ENCODE results near the gene C3. TPM values are rescaled to one million over a fixed set of nuclear protein-coding genes. Genes with fewer than 3 reads are reported as not detected.
"Not testable (repeated sequence)": the region's sequence is repeated elsewhere in the genome, so short reads cannot be mapped to it uniquely, and the experiment has no call there.

The C3 gene
- polyA plus RNA-seq, 2 donors = 25.6 to 137 TPM

- Histone ChIP-seq H3K9me3 (ENCODE audit: control insufficient read depth in 2 of 2, insufficient read depth in 1 of 2, low read depth in 1 of 2, low read length in 1 of 2) (no peaks in the 10 kb centered on the region), H3K4me3 (ENCODE audit: low read depth in 1 of 2, low read length in 2 of 2) (no peak overlapping the region), H3K27ac (ENCODE audit: low read depth in 2 of 2, low read length in 1 of 2) (no peak overlapping the region), H3K36me3 (ENCODE audit: control insufficient read depth in 2 of 2, insufficient read depth in 2 of 2, low read length in 1 of 2) (no peaks in the 10 kb centered on the region), H3K4me1 (ENCODE audit: control insufficient read depth in 2 of 2, insufficient read depth in 2 of 2, low read length in 1 of 2) (no peaks in the 10 kb centered on the region), H3K27me3 (ENCODE audit: control insufficient read depth in 1 of 2, insufficient read depth in 2 of 2, low read length in 2 of 2) (peaks cover 0 to 3% of the 10 kb centered on the region in 2 donors)
- WGBS, 2 donors = 38 to 48% methylated on average over 2 of the region's 2 CpGs
Measured at GRCh38 chr19:6649185-6649584, 71.3 kb downstream of the C3 start.

DNA sequence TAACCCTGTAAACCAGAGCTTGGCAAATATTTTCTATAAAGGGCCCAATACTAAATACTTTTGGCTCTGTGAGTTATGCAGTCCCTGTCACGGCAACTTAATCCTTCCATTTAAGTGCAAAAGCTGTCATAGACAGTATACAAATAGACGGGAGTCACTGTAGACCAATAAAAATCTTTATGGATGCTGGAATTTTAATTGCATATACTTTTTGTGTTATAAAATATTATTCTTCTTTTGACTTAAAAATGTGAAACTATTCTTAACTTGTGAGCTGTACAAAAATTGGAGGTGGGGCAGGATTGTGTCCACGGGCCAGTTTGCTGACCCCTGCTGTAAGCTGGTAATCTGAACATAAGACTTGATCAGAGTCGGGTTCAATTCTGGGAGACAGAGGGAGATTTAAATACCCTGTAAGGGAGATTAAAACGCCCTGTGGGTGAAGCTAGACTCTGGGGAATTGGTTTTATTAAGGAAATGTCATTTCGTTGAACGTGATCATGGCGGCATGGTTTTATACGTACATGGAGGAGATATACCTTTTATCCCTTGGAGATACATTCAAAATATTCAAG lies 72.2 kb downstream of the C3 start:
- 77 to 79% methylated on average over 9 of the region's 9 CpGs for WGBS, 2 donors
- Histone ChIP-seq H3K27ac (ENCODE audit: low read depth in 2 of 2, low read length in 1 of 2) (no peak overlapping the region), H3K36me3 (ENCODE audit: control insufficient read depth in 2 of 2, insufficient read depth in 2 of 2, low read length in 1 of 2) (no peaks in the 10 kb centered on the region), H3K9me3 (ENCODE audit: control insufficient read depth in 2 of 2, insufficient read depth in 1 of 2, low read depth in 1 of 2, low read length in 1 of 2) (no peaks in the 10 kb centered on the region), H3K4me1 (ENCODE audit: control insufficient read depth in 2 of 2, insufficient read depth in 2 of 2, low read length in 1 of 2) (no peaks in the 10 kb centered on the region), H3K27me3 (ENCODE audit: control insufficient read depth in 1 of 2, insufficient read depth in 2 of 2, low read length in 2 of 2) (peaks cover 0 to 3% of the 10 kb centered on the region in 2 donors), H3K4me3 (ENCODE audit: low read depth in 1 of 2, low read length in 2 of 2) (no peak overlapping the region)

- H3K9me3 ChIP-seq (ENCODE audit: control insufficient read depth in 2 of 2, insufficient read depth in 1 of 2, low read depth in 1 of 2, low read length in 1 of 2) = no peaks in the 10 kb centered on the region
- H3K27ac ChIP-seq (ENCODE audit: low read depth in 2 of 2, low read length in 1 of 2) = no peak overlapping the region
- 85 to 87% methylated on average over 5 of the region's 5 CpGs for WGBS, 2 donors
Measured at GRCh38 chr19:6644796-6645195, 75.7 kb downstream of the C3 start.

DNA sequence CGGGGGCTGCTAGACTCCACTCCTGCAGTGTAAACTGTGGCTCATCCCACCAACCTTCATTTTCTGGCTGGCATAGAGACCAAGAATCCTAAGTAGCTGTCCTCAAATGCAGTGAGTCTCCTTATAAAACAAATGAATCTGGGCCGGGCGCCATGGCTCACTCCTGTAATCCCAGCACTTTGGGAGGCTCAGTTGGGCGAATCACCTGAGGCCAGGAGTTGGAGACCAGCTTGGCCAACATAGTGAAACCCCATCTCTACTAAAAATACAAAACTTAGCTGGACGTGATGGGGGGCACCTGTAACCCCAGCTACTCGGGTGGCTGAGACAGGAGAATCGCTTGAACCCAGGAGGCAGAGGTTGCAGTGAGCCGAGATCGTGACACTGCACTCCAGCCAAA lies 80.1 kb downstream of the C3 start:
- not testable (repeated sequence) for H3K36me3 ChIP-seq (ENCODE audit: control insufficient read depth in 2 of 2, insufficient read depth in 2 of 2, low read length in 1 of 2); H3K27me3 ChIP-seq (ENCODE audit: control insufficient read depth in 1 of 2, insufficient read depth in 2 of 2, low read length in 2 of 2); H3K27ac ChIP-seq (ENCODE audit: low read depth in 2 of 2, low read length in 1 of 2); H3K4me3 ChIP-seq (ENCODE audit: low read depth in 1 of 2, low read length in 2 of 2); H3K4me1 ChIP-seq (ENCODE audit: control insufficient read depth in 2 of 2, insufficient read depth in 2 of 2, low read length in 1 of 2); H3K9me3 ChIP-seq (ENCODE audit: control insufficient read depth in 2 of 2, insufficient read depth in 1 of 2, low read depth in 1 of 2, low read length in 1 of 2)
- WGBS, 2 donors = 81 to 89% methylated on average over 9 of the region's 9 CpGs

More at GRCh38 chr19:6644796-6645195, 75.7 kb downstream of the C3 start:
- Histone ChIP-seq H3K36me3 (ENCODE audit: control insufficient read depth in 2 of 2, insufficient read depth in 2 of 2, low read length in 1 of 2) (no peaks in the 10 kb centered on the region), H3K4me1 (ENCODE audit: control insufficient read depth in 2 of 2, insufficient read depth in 2 of 2, low read length in 1 of 2) (no peaks in the 10 kb centered on the region), H3K27me3 (ENCODE audit: control insufficient read depth in 1 of 2, insufficient read depth in 2 of 2, low read length in 2 of 2) (peaks cover 0 to 3% of the 10 kb centered on the region in 2 donors), H3K4me3 (ENCODE audit: low read depth in 1 of 2, low read length in 2 of 2) (no peak overlapping the region)

DNA sequence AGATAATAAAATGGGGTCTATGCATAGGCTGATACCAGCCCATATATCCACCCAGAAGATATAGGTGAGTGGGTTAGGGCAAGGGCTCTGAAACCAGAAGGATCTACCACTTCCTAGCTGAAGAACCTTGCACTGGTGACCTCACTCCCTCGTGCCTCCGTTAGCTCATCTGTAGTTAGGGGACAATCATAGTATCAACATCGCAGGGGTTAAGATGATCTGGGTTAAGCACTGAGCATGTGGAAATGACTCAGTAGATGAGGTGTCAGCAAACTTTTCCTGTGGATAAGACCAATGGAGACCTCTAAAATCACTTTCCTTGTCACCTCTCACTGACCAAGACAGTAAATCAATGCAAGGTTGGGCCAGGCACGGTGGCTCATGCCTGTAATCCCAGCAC lies 81.0 kb downstream of the C3 start:
- Histone ChIP-seq H3K4me3 (ENCODE audit: low read depth in 1 of 2, low read length in 2 of 2) (no peak overlapping the region), H3K27me3 (ENCODE audit: control insufficient read depth in 1 of 2, insufficient read depth in 2 of 2, low read length in 2 of 2) (no peaks in the 10 kb centered on the region), H3K36me3 (ENCODE audit: control insufficient read depth in 2 of 2, insufficient read depth in 2 of 2, low read length in 1 of 2) (no peaks in the 10 kb centered on the region), H3K4me1 (ENCODE audit: control insufficient read depth in 2 of 2, insufficient read depth in 2 of 2, low read length in 1 of 2) (no peaks in the 10 kb centered on the region), H3K9me3 (ENCODE audit: control insufficient read depth in 2 of 2, insufficient read depth in 1 of 2, low read depth in 1 of 2, low read length in 1 of 2) (no peaks in the 10 kb centered on the region), H3K27ac (ENCODE audit: low read depth in 2 of 2, low read length in 1 of 2) (no peak overlapping the region)
- WGBS, 2 donors = 64 to 77% methylated on average over 4 of the region's 4 CpGs

GRCh38 chr19:6633456-6633813 lies 87.0 kb downstream of the C3 start:
- not testable (repeated sequence) for H3K27me3 ChIP-seq (ENCODE audit: control insufficient read depth in 1 of 2, insufficient read depth in 2 of 2, low read length in 2 of 2); H3K4me1 ChIP-seq (ENCODE audit: control insufficient read depth in 2 of 2, insufficient read depth in 2 of 2, low read length in 1 of 2); H3K36me3 ChIP-seq (ENCODE audit: control insufficient read depth in 2 of 2, insufficient read depth in 2 of 2, low read length in 1 of 2); H3K4me3 ChIP-seq (ENCODE audit: low read depth in 1 of 2, low read length in 2 of 2); H3K27ac ChIP-seq (ENCODE audit: low read depth in 2 of 2, low read length in 1 of 2); H3K9me3 ChIP-seq (ENCODE audit: control insufficient read depth in 2 of 2, insufficient read depth in 1 of 2, low read depth in 1 of 2, low read length in 1 of 2)
- WGBS, 2 donors = 79 to 84% methylated on average over 4 of the region's 4 CpGs

- not testable (repeated sequence) for H3K4me1 ChIP-seq (ENCODE audit: control insufficient read depth in 2 of 2, insufficient read depth in 2 of 2, low read length in 1 of 2); H3K36me3 ChIP-seq (ENCODE audit: control insufficient read depth in 2 of 2, insufficient read depth in 2 of 2, low read length in 1 of 2); H3K27me3 ChIP-seq (ENCODE audit: control insufficient read depth in 1 of 2, insufficient read depth in 2 of 2, low read length in 2 of 2); H3K9me3 ChIP-seq (ENCODE audit: control insufficient read depth in 2 of 2, insufficient read depth in 1 of 2, low read depth in 1 of 2, low read length in 1 of 2); H3K4me3 ChIP-seq (ENCODE audit: low read depth in 1 of 2, low read length in 2 of 2); H3K27ac ChIP-seq (ENCODE audit: low read depth in 2 of 2, low read length in 1 of 2)
- 49 to 53% methylated on average over 26 of the region's 26 CpGs for WGBS, 2 donors
Measured at GRCh38 chr19:6632747-6633455, 87.5 kb downstream of the C3 start.

GRCh38 chr19:6632002-6632621 lies 88.3 kb downstream of the C3 start:
- Histone ChIP-seq H3K27me3 (ENCODE audit: control insufficient read depth in 1 of 2, insufficient read depth in 2 of 2, low read length in 2 of 2) (no peaks in the 10 kb centered on the region), H3K4me1 (ENCODE audit: control insufficient read depth in 2 of 2, insufficient read depth in 2 of 2, low read length in 1 of 2) (no peaks in the 10 kb centered on the region), H3K27ac (ENCODE audit: low read depth in 2 of 2, low read length in 1 of 2) (no peak overlapping the region), H3K36me3 (ENCODE audit: control insufficient read depth in 2 of 2, insufficient read depth in 2 of 2, low read length in 1 of 2) (no peaks in the 10 kb centered on the region), H3K9me3 (ENCODE audit: control insufficient read depth in 2 of 2, insufficient read depth in 1 of 2, low read depth in 1 of 2, low read length in 1 of 2) (no peaks in the 10 kb centered on the region), H3K4me3 (ENCODE audit: low read depth in 1 of 2, low read length in 2 of 2) (no peak overlapping the region)
- 41 to 42% methylated on average over 12 of the region's 12 CpGs for WGBS, 2 donors
